Renal cortex interstitium (tissue), 15 donors: Measurements from ENCODE around the gene BTLA. TPM values are rescaled to one million over a fixed set of nuclear protein-coding genes. Genes with fewer than 3 reads are reported as not detected.
"Not testable (repeated sequence)": the region's sequence is repeated elsewhere in the genome, so short reads cannot be mapped to it uniquely, and the experiment has no call there.

Experiments used
- DNase-seq, 11 donors: peaks; one replicate each; pipeline ENCODE4 v3.0.0-alpha.2; 2013; ENCODE audit warnings: low read depth in 9 of 11, low spot score in 4 of 11; ENCODE audit errors: extremely low read depth in 1 of 11
- long read RNA-seq, 16 experiments: transcript quantifications; one replicate each; lab custom pipeline, GENCODE V29; 2026
- polyA plus RNA-seq, 3 donors: library from polyadenylated mRNA; unstranded; fragments of 120-200 nt; gene quantifications; one replicate each; pipeline ENCODE4 v1.2.1, GENCODE V29; 2013; ENCODE audit not compliant: insufficient read length in 3 of 3

Gene BTLA
- under 1 TPM; 0.40 to 0.72 (median 0.62) TPM for polyA plus RNA-seq
- long read RNA-seq, donor 1: 0 reads
- long read RNA-seq, donor 2: 0 reads
- long read RNA-seq, donor 3: 0 reads
- long read RNA-seq, donor 4: 0 reads
- long read RNA-seq, donor 5: 0 reads
- long read RNA-seq, donor 6, partial matches to known transcripts: 0 of 1 reads
- long read RNA-seq, donor 6, other reads (novel, unspliced or antisense): 0 of 1 reads
- long read RNA-seq, donor 7: 0 reads
- long read RNA-seq, donor 8: 0 reads
- long read RNA-seq, donor 9: 0 reads
- long read RNA-seq, donor 10, partial matches to known transcripts: 25 of 25 reads
- long read RNA-seq, donor 10, other reads (novel, unspliced or antisense): 0 of 25 reads
- long read RNA-seq, donor 11, partial matches to known transcripts: 0 of 2 reads
- long read RNA-seq, donor 11, other reads (novel, unspliced or antisense): 0 of 2 reads
- long read RNA-seq, donor 12: 0 reads
- long read RNA-seq, donor 13: 0 reads
- long read RNA-seq, donor 14: 0 reads
- long read RNA-seq, donor 15, partial matches to known transcripts: 0 of 5 reads
- long read RNA-seq, donor 15, other reads (novel, unspliced or antisense): 5 of 5 reads
- long read RNA-seq, donor 16: 0 reads

GRCh38 chr3:112498914-112499711 lies at the start of gene BTLA:
TSS of gene BTLA (minus strand) at chr3:112499472. CDS start at chr3:112499358, 114 bp downstream.
- DNase-seq: no peak

GRCh38 chr3:112546216-112546759 lies 47.0 kb upstream of the BTLA start:
- no peak for DNase-seq

DNA sequence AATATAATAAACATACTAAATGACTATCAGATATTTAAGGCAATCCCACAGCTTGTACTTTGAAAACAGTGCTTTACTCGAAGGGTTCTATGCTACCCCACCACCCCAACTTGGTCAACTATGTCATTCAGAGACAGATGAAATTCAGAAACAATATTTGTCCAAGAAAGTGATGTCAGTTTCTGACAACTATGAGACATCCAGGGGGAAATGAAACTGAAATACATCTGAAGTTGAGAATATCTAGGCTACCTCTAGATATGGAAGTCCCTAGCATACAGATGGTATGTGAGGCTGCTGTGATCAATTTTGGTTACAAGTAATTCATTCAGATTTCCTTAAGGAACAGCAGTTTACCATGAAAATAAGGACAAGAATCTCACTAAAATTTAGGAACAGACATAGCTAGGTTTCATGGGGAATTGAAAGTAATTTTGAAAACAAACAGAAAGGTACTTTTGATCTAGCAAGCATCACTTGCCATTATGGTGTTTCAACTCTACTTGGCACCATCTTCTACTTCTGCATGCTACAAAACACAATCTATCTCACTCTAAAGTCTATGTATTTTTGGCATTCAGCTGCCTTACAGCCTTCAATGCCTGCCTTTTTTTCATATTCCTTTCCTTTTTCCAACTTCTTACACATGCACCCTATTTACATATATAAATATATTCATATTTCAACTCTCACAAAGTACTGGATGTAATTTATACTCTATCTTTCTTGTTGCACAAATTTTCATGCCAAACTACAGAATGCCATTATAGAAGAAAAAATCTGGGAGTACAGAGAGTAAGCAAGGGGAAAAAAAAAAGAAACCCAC lies 40.8 kb upstream of the BTLA start:
- no peak for DNase-seq

- peak in 5 of 11 donors; percentile 4 to 25 (median 8) for DNase-seq
Observed at GRCh38 chr3:112531358-112531781, 32.1 kb upstream of the BTLA start.

DNA sequence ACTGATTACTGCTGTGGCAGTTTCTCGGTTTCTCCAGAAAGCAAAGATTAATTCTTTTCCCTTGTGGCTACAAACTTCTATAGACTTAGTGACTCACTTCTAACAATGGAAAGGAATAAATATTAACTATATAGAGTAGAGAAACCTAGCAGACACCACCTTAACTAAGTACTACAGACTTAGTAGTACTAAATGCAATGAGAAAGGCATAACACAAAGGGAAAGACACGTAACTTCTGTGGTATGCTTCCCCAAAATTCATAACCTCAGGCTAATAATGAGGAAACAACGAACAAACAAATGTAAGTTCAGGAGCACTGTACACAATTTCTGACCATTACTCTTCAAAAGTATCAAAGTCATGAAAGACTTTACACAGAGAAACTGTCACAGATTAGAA lies 31.3 kb upstream of the BTLA start:
- no peak for DNase-seq

DNA sequence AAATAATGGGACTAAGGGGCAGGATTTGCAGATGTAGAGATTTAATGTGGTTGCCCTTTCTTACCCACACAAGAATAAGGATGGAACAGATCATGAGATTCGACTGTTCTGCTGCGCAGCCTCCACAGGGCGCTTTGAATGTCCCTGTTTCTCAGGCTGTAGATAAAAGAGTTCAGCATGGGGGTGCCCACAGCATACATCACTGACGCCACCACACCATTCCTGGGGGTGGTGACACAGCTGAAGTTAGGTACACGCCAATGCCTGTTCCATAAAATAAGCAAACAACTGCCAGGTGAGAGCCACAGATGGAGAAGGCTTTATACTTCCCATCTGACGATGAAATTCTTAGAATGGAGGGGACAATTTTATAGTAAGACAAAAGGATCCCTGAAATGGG lies 24.9 kb upstream of the BTLA start:
- not testable (repeated sequence) for DNase-seq

GRCh38 chr3:112519424-112520001 lies 20.2 kb upstream of the BTLA start:
- DNase-seq: peak; percentile 6 to 63 (median 37)

- DNase-seq: not testable (repeated sequence)
Observed at GRCh38 chr3:112518970-112519369, 19.7 kb upstream of the BTLA start.

DNA sequence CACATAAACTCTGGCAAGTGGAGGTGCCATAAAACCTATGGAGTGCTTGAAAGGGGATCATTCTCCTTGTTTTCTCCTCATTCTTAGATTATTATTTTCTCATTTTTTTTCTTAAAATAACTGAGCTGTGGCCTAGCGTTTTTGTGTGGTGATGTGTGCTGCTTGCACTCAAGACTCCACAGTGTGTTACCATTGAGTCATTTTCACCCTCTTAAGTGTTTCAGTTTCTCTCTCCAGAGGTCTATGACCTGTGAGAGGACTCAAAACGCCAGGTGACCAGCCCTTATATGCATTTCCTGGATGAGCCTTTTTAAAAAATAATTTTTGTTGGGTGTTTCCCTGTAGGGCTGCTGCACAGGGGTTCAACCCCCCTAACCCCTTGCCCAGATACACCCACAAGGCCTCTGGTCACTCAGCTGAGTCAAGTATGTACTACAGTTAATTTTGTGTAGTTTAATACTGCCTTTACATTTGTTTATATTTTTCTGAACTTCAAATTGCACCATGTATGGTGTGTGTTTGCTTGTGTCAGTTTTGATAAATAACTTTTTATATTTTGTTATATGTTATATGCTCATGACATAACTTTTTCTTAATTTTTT lies 15.4 kb upstream of the BTLA start:
- DNase-seq: no peak

- DNase-seq: no peak
Observed at GRCh38 chr3:112512320-112512719, 13.0 kb upstream of the BTLA start.

DNA sequence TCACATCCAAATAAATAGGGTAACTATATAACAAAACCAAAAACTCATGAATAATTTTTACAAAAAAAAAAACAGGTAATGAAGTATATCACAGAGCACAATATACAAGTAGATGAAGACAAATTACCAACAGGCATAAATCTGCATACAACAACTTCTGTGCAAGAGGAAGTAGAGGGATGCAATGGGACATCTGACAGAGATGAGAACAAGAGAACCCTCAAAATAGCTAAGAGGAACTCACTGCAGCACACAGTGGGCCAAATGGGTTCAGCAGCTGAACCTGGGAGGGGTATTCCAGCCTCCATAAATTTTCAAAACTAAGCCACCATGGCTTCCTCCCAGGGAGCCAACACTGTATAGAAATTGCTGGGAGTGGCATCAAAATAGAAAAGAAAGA lies 9.6 kb upstream of the BTLA start:
- DNase-seq: no peak

- no peak for DNase-seq
Observed at GRCh38 chr3:112508261-112508660, 9.0 kb upstream of the BTLA start.

DNA sequence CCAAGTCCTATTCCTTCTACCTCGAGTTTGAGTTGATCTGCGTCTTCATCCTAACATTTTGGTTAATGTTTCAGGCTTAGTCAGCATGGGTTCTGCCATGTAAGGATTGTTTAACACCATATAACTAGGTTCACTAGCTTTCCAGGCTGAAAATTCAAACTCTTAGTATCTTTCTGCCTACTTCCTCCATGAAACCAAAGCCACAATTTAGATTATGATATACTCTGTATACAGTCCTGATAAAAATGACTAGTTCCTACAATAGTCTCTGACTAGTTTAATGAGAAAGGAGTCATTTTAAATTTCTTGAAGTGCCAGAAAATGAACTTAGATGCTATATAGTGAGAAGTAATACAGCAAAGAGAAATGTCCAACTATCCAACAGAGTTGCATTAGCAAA lies 6.6 kb upstream of the BTLA start:
- no peak for DNase-seq

GRCh38 chr3:112504123-112504522 lies 4.9 kb upstream of the BTLA start:
- DNase-seq: no peak

DNA sequence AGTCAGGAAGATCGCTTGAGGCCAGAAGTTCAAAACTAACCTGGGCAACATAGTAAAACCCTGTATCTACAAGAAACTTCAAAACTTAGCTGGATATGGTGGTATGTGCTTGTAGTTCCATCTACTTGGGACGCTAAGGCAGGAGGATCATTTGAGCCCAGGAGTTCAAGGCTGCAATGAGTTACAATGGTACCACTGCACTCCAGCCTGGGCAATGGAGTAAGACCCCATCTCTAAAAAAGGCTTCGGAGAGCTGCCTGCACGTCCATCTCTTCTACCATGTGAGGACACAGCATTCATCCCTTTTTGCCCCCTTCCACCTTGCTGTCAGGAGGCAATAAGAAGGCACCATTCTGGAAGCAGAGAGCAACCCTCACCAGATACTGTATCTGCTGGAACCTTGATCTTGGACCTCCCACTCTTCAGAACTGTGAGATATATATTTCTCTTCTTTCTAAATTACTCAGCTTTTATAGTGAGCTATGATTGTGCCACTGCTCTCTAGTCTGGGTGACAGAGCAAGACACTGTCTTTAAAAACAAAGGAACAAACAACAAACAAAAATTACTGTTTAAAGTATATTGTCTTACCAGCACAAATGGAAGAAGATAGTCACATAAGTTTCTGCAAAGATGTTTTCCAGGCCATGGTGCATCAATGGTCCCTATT lies 4.2 kb upstream of the BTLA start:
- no peak for DNase-seq

DNA sequence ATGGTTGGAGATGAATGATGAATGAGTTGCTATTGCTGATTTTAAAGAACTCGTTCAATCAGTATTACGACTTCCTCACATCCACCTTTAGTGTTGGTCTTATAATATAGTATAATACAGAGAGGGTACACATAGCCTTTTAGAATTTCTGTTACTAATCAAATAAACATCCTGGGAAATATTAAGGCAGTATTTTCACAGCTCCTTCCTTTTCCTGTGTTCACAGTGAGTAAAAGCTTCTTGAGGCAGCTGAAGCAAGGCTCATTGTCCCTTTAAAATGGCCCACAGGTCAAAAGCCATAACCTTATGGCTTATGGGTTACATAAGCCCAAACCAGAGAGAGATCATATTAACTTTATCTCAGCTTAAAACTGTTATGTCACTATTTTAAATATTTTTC lies 1.3 kb upstream of the BTLA start:
- no peak for DNase-seq

GRCh38 chr3:112497897-112498548 lies 1.2 kb downstream of the BTLA start:
- DNase-seq: no peak
